GM18867 (cell line): ENCODE measurements around the gene DNAJB2.
"Not testable (repeated sequence)": the region's sequence is repeated elsewhere in the genome, so short reads cannot be mapped to it uniquely, and the experiment has no call there.

Experiments
- ATAC-seq: cut with Tn5 transposase; IDR thresholded peaks from one replicate; pipeline ENCODE4 v1.9.1; 2021; ENCODE audit warnings: mild to moderate bottlenecking, moderate library complexity; ENCODE audit not compliant: unreplicated experiment

Gene DNAJB2

GRCh38 chr2:219298759-219299371 lies 19.7 kb downstream of the DNAJB2 start:
- ATAC-seq: peak; percentile 53

DNA sequence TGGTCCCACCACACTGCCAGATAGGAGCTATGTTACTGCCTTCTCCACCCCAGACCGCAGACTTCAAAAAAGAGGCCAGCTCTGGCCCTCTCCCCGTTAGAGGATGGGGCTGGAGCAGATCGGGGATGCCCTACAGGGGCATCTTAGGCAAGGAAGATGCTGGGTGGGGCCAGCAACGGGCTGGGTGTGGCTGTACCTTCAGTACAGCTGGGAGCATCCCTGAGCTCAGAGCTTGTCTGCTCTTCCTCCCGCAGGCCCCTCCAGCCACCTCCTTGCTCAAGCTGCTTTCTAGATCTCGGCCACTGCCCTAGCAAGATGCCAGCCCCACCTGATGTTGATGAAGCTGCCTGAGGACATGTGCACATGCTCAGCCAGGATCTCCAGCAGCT lies 20.2 kb downstream of the DNAJB2 start:
- no peak for ATAC-seq

- no peak for ATAC-seq
Observed at GRCh38 chr2:219300022-219300421, 20.9 kb downstream of the DNAJB2 start.

DNA sequence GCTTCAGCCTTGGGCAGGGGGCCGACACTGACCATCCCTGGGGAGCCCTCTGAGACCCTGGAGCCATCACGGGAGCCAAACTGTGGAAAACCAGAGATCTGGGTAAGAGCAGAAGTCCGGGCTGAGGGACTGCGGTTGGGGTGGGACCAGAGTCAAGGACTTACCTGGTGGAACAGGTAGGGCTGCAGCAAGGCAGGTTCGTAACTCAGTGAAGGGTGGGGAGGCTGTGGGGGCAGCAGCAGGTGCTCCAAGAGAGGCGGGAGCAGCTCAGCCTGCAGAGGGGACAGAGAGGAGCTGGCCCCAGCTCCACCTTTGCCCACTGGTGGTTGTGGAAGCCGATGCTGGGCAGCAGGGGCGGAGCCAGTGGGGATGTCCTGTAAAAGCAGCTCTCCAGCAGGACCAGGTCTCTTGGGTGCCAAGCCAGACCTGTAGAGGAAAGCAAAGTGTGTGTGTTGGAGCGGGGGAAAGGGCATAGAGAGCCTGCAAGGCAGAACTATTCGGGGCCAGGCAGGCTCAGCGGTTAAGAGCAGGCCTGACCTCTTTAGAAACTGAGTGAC lies 23.3 kb downstream of the DNAJB2 start:
- ATAC-seq: no peak

- ATAC-seq: no peak
Observed at GRCh38 chr2:219304223-219304622, 25.1 kb downstream of the DNAJB2 start.

GRCh38 chr2:219306047-219306446 lies 26.9 kb downstream of the DNAJB2 start:
- ATAC-seq: no peak

GRCh38 chr2:219308142-219309101 lies 29.3 kb downstream of the DNAJB2 start:
- ATAC-seq: no peak

DNA sequence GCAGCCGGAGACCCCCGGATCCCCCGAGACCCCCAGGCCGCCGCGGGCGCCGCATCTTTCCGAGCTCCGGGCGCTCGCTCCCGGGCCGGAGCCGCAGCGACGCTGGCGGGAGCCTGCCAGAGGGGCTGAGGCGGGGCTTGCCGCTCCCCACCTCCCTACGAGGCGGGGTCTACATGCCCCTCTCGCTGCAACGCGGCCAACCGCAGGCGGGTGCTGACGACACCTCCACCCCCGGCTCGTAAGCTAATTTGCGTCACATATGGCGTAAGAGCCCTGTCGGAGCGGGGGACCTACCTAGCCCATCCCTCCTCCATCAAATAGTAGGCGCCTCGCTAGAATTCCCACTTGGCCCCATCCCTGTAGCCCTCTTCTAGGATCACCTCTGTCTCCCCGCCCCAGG lies 30.1 kb downstream of the DNAJB2 start, which contains the start of gene PTPRN:
TSS of gene PTPRN (minus strand) at position 124 of the 400 bp plus-strand sequence. CDS start at position 55, 69 bp downstream.
- no peak for ATAC-seq

- not testable (repeated sequence) for ATAC-seq
Observed at GRCh38 chr2:219312683-219313263, 33.6 kb downstream of the DNAJB2 start.

GRCh38 chr2:219314804-219315468 lies 35.8 kb downstream of the DNAJB2 start:
- no peak for ATAC-seq

DNA sequence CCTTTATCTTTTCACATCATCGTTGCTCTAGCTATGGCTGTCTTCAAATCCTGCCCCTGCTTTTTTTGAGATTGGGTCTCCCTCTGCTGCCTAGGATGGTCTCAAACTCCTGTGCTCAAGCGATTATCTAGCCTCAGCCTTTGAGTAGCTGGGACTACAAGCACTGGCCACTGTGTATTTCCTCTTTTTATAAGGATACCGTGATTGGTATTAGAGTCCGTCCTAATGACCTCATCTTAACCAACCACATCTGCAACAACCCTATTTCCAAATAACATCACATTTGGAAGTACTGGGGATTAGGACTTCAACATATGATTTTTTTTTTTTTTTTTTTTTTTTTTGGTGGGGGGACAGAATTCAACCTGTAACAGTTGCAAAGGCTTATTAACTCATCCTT lies 44.3 kb downstream of the DNAJB2 start:
- ATAC-seq: no peak

- ATAC-seq: no peak
Observed at GRCh38 chr2:219325136-219325535, 46.0 kb downstream of the DNAJB2 start.

- ATAC-seq: no peak
Observed at GRCh38 chr2:219325657-219326315, 46.6 kb downstream of the DNAJB2 start.

GRCh38 chr2:219327719-219328118 lies 48.6 kb downstream of the DNAJB2 start:
- no peak for ATAC-seq

GRCh38 chr2:219331560-219332213 lies 52.5 kb downstream of the DNAJB2 start:
- ATAC-seq: no peak

DNA sequence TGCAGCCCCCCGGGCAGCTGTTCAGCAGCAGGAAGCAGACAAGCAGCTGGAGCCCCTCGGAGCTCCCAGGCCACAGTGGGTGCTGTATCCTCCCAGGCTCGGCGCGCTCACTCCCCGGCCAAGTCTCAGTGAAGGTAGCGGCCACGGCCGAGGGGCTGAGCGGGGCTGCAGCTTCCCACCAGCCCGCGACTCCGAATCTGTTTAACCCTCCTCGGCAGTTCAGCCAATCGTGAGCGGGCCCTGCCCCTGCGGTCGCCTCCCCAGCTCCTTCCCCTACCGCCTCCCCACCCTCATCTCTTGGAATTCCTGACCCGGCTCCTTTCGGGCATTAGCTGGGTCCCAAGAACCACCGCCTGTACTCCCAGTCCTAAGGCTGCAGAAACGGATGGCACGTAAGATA lies 53.4 kb downstream of the DNAJB2 start, which contains the start of gene RESP18:
TSS of gene RESP18 (minus strand) at position 203 of the 400 bp plus-strand sequence.
- no peak for ATAC-seq

DNA sequence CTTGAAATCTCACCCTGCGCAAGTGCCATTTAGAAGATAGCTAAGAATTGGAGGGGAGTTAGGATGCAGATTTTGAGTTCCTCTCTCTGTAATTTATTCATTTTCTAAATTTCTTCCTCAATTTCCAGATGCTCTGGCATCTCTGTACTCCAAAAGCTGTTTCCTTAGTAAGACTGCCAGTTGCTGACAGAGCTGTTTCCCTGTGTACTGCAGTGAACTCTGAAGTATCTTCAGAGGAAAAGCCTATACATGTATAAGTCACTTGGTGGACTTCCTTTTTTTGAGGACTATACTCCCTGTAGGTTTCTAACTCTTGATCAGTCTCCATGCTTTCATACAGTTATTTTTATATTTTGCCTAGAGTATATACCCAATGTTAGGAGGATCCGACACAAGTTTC lies 54.9 kb downstream of the DNAJB2 start:
- ATAC-seq: no peak

DNA sequence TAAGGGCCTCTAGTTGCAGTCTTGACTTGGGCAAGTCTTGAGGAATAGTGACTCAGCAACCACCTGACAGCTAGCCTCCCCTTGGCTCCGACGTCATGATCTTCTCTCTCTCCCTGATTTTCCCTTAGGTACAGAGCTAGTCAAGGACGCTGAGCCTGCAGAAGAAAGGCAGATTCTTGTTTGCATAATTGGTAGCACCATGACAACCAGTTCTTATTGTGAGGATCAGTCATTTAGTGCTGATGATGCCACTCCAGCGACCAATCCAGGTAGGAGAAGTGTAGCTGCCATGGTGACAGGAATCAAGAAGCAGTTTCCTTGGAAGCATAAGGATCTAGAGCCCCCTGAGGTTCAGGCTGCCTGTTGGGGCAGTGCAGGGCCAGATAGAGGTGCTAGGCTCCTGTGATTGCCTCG lies 56.2 kb downstream of the DNAJB2 start:
- no peak for ATAC-seq
